ENCODE data around the gene PDE11A. TPM values are rescaled to one million over a fixed set of nuclear protein-coding genes. Genes with fewer than 3 reads are reported as not detected.

Gene PDE11A
- total RNA-seq, 4 donors from 2014 or later: 0.85 to 2.3 (median 2.1) TPM; not detected in 1

- Histone ChIP-seq H3K4me3 (no peak overlapping the region), H3K4me1 (no peaks in the 10 kb centered on the region), H3K27ac (no peak overlapping the region), H3K36me3 (no peaks in the 10 kb centered on the region), H3K9me3 (no peaks in the 10 kb centered on the region), H3K27me3 (no peaks in the 10 kb centered on the region)
- intact Hi-C loops (cut with DNase I; ENCODE audit: low total_unique reads): no loop called here
- no peak for DNase-seq
- no peak for TF ChIP-seq POLR2A (IDR thresholded peaks at IDR 0.05)
- TF ChIP-seq CTCF (IDR thresholded peaks at IDR 0.05): no peak
These were observed 486.4 kb downstream of the PDE11A start for GRCh38 chr2:177586154-177586553.

GRCh38 chr2:177585234-177585863 lies 487.2 kb downstream of the PDE11A start:
- H3K9me3 ChIP-seq: no peaks in the 10 kb centered on the region
- no peak overlapping the region for H3K4me3 ChIP-seq
- no peaks in the 10 kb centered on the region for H3K27me3 ChIP-seq
- DNase-seq: no peak
- intact Hi-C loops (cut with DNase I; ENCODE audit: low total_unique reads): no loop called here
- no peak for TF ChIP-seq CTCF (IDR thresholded peaks at IDR 0.05)
- no peak for TF ChIP-seq POLR2A (IDR thresholded peaks at IDR 0.05)
- H3K36me3 ChIP-seq: no peaks in the 10 kb centered on the region
- no peak overlapping the region for H3K27ac ChIP-seq
- H3K4me1 ChIP-seq: no peaks in the 10 kb centered on the region

GRCh38 chr2:177584030-177584692 lies 488.4 kb downstream of the PDE11A start:
- Histone ChIP-seq H3K9me3 (no peaks in the 10 kb centered on the region), H3K4me1 (no peaks in the 10 kb centered on the region), H3K27ac (no peak overlapping the region), H3K27me3 (no peaks in the 10 kb centered on the region), H3K36me3 (no peaks in the 10 kb centered on the region), H3K4me3 (no peak overlapping the region)
- intact Hi-C loops (cut with DNase I; ENCODE audit: low total_unique reads): no loop called here
- no peak for TF ChIP-seq POLR2A (IDR thresholded peaks at IDR 0.05)
- no peak for DNase-seq

- H3K27me3 ChIP-seq: no peaks in the 10 kb centered on the region
- DNase-seq: no peak
- intact Hi-C loops (cut with DNase I; ENCODE audit: low total_unique reads): no loop called here
- no peaks in the 10 kb centered on the region for H3K9me3 ChIP-seq
- no peaks in the 10 kb centered on the region for H3K36me3 ChIP-seq
- TF ChIP-seq POLR2A (IDR thresholded peaks at IDR 0.05) (no peak), CTCF (IDR thresholded peaks at IDR 0.05) (no peak)
- H3K4me1 ChIP-seq: no peaks in the 10 kb centered on the region
- no peak overlapping the region for H3K27ac ChIP-seq
- H3K4me3 ChIP-seq: no peak overlapping the region
These were observed 490.6 kb downstream of the PDE11A start for GRCh38 chr2:177582000-177582399.

GRCh38 chr2:177579486-177580036 lies 493.0 kb downstream of the PDE11A start:
- Histone ChIP-seq H3K9me3 (no peaks in the 10 kb centered on the region), H3K4me1 (no peaks in the 10 kb centered on the region), H3K4me3 (no peak overlapping the region), H3K27ac (peak overlapping the region; percentile 53 to 69), H3K36me3 (no peaks in the 10 kb centered on the region), H3K27me3 (no peaks in the 10 kb centered on the region)
- TF ChIP-seq CTCF (IDR thresholded peaks at IDR 0.05) (no peak), POLR2A (IDR thresholded peaks at IDR 0.05) (no peak)
- peak in 1 of 2 donors; percentile 42 for DNase-seq
- intact Hi-C loops (cut with DNase I; ENCODE audit: low total_unique reads): no loop called here

Measured in uterus (tissue), 4 donors.